NCI-H774 (cell line): ENCODE results near the gene NLRC3.

Source experiments
- DNase-seq: peaks from one replicate; lab custom pipeline; 2025; lab: John Stamatoyannopoulos, UW

The NLRC3 gene

GRCh38 chr16:3597226-3597625 lies 20.0 kb upstream of the NLRC3 start:
- no peak for DNase-seq

- DNase-seq, result no peak
Measured at GRCh38 chr16:3596101-3596861, 19.1 kb upstream of the NLRC3 start.

GRCh38 chr16:3595521-3596021 lies 18.4 kb upstream of the NLRC3 start:
- no peak for DNase-seq

- DNase-seq, result no peak
Measured at GRCh38 chr16:3595110-3595486, 17.9 kb upstream of the NLRC3 start.

- DNase-seq, result no peak
Measured at GRCh38 chr16:3594316-3595109, 17.3 kb upstream of the NLRC3 start.

- no peak for DNase-seq
Measured at GRCh38 chr16:3592559-3592958, 15.4 kb upstream of the NLRC3 start.

- DNase-seq, result no peak
Measured at GRCh38 chr16:3591991-3592390, 14.8 kb upstream of the NLRC3 start.

- DNase-seq, result no peak
Measured at GRCh38 chr16:3591436-3591803, 14.2 kb upstream of the NLRC3 start.

GRCh38 chr16:3590736-3591435 lies 13.7 kb upstream of the NLRC3 start:
- no peak for DNase-seq

- no peak for DNase-seq
Measured at GRCh38 chr16:3589991-3590701, 12.9 kb upstream of the NLRC3 start.

GRCh38 chr16:3589441-3589921 lies 12.3 kb upstream of the NLRC3 start:
- no peak for DNase-seq

- DNase-seq, result no peak
Measured at GRCh38 chr16:3589001-3589400, 11.8 kb upstream of the NLRC3 start.

- DNase-seq, result no peak
Measured at GRCh38 chr16:3587547-3588110, 10.4 kb upstream of the NLRC3 start.

GRCh38 chr16:3584412-3584811 lies 7.2 kb upstream of the NLRC3 start:
- no peak for DNase-seq

- no peak for DNase-seq
Measured at GRCh38 chr16:3583303-3584038, 6.3 kb upstream of the NLRC3 start.

GRCh38 chr16:3582276-3583165 lies 5.3 kb upstream of the NLRC3 start:
- no peak for DNase-seq

GRCh38 chr16:3581392-3581791 lies 4.2 kb upstream of the NLRC3 start:
- no peak for DNase-seq

- DNase-seq, result no peak
Measured at GRCh38 chr16:3580686-3581085, 3.5 kb upstream of the NLRC3 start.

- no peak for DNase-seq
Measured at GRCh38 chr16:3580251-3580651, 3.0 kb upstream of the NLRC3 start.

GRCh38 chr16:3579776-3580175 lies 2.6 kb upstream of the NLRC3 start:
- no peak for DNase-seq
